GM23248 (cell line): ENCODE results near the gene SYT2.

ENCODE experiments used
- EZH2 ChIP-seq: fragments of 200-600 bp; sonication (generic); IDR thresholded peaks from 2 replicates; pipeline ENCODE4 v1.6.1; 2018; ENCODE audit warnings: antibody characterized with exemption, mild to moderate bottlenecking; ENCODE audit not compliant: insufficient read depth, poor library complexity, severe bottlenecking
- EZH2phosphoT487 ChIP-seq: fragments of 200-600 bp; sonication (generic); IDR thresholded peaks from 2 replicates; pipeline ENCODE4 v1.6.1; 2018; ENCODE audit warnings: antibody characterized with exemption, moderate library complexity, mild to moderate bottlenecking, low read depth; ENCODE audit not compliant: insufficient read depth

DNA sequence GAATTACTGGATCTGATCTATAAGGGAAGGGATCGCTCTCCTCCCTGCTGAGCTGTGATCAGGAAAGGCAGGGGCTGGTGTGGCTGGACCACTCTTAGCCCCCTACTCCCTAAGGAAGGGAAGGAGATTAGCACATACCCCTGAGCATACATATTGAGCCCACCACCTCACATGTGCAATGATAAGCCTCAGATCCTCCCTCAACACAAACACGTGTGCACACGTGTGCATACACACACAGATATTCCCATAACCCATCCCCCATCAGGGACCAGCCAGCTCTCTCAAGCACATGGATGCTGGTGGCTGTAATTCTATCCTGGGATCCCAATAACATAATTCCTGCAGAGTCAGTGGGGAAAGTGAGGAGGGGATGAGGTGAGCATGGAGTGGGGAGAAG is 21.2 kb downstream of the SYT2 start:
- TF ChIP-seq EZH2phosphoT487 (no peak), EZH2 (no peak)
